CD14-positive monocyte (primary cell): ENCODE measurements around the gene ECPAS. TPM values are rescaled to one million over a fixed set of nuclear protein-coding genes. Genes with fewer than 3 reads are reported as not detected.

ENCODE experiments used
- DNase-seq, 3 donors: peaks; one replicate each; pipeline ENCODE4 v3.0.0-alpha.2; 2011 to 2022
- H2AFZ ChIP-seq: 2 replicates; pipeline ENCODE4 v1.6.0; 2012; ENCODE audit warnings: mild to moderate bottlenecking, low read depth, low read length, inconsistent platforms; ENCODE audit not compliant: insufficient read depth, poor library complexity, severe bottlenecking
- H3K27ac ChIP-seq, 2 donors: 1 replicate in 1 of 2; 2 replicates in 1 of 2; pipeline ENCODE4 v1.5.1; 2012 to 2013; ENCODE audit warnings: low read length in 2 of 2, control low read depth in 1 of 2, inconsistent platforms in 1 of 2, low read depth in 1 of 2, mild to moderate bottlenecking in 1 of 2
- H3K27me3 ChIP-seq, 2 donors: one replicate each; pipeline versions ENCODE4 v1.6.0 to v1.6.1; 2011 to 2013; ENCODE audit warnings: low read length in 2 of 2; ENCODE audit not compliant: control insufficient read depth in 2 of 2, insufficient read depth in 2 of 2
- H3K36me3 ChIP-seq, 2 donors: replicated peaks in 1 of 2; 1 replicate in 1 of 2; 2 replicates in 1 of 2; pipeline versions ENCODE4 v1.5.1 to v1.6.1; 2012 to 2013; ENCODE audit warnings: low read length in 2 of 2, control low read depth in 1 of 2, inconsistent platforms in 1 of 2, mild to moderate bottlenecking in 1 of 2; ENCODE audit not compliant: insufficient read depth in 2 of 2, control insufficient read depth in 1 of 2
- H3K4me1 ChIP-seq, 2 donors: 1 replicate in 1 of 2; 2 replicates in 1 of 2; pipeline versions ENCODE4 v1.5.1 to v1.6.1; 2012 to 2013; ENCODE audit warnings: low read length in 2 of 2, control low read depth in 1 of 2, inconsistent platforms in 1 of 2, mild to moderate bottlenecking in 1 of 2, moderate library complexity in 1 of 2; ENCODE audit not compliant: insufficient read depth in 2 of 2, control insufficient read depth in 1 of 2
- H3K4me2 ChIP-seq: replicated peaks from 2 replicates; pipeline ENCODE3; 2012; ENCODE audit warnings: low read length, moderate library complexity, mild to moderate bottlenecking; ENCODE audit not compliant: poor library complexity, severe bottlenecking; ENCODE audit errors: extremely low read depth
- H3K4me3 ChIP-seq, 3 experiments: fragments of 200-600 bp in 1 of 3; sonication (generic) in 1 of 3; replicated peaks in 1 of 3; 1 replicate in 2 of 3; 2 replicates in 1 of 3; pipeline ENCODE4 v1.5.1; 2011 to 2013; ENCODE audit warnings: low read length in 3 of 3, mild to moderate bottlenecking in 3 of 3, control low read depth in 2 of 3, low read depth in 2 of 3, inconsistent platforms in 1 of 3, moderate library complexity in 1 of 3
- H3K79me2 ChIP-seq: 2 replicates; pipeline ENCODE4 v1.6.0; 2012; ENCODE audit warnings: mild to moderate bottlenecking, control low read depth, inconsistent platforms, low read length, moderate library complexity; ENCODE audit not compliant: insufficient read depth
- H3K9ac ChIP-seq: 2 replicates; pipeline ENCODE4 v1.6.0; 2017; ENCODE audit warnings: low read length, mild to moderate bottlenecking; ENCODE audit not compliant: insufficient read depth, poor library complexity, severe bottlenecking
- H3K9me3 ChIP-seq, 2 donors: replicated peaks in 1 of 2; 1 replicate in 1 of 2; 2 replicates in 1 of 2; pipeline versions ENCODE4 v1.5.1 to v1.6.1; 2012 to 2013; ENCODE audit warnings: low read length in 2 of 2, control low read depth in 1 of 2; ENCODE audit not compliant: control insufficient read depth in 1 of 2, insufficient read depth in 1 of 2
- H4K20me1 ChIP-seq: 2 replicates; pipeline ENCODE4 v1.6.0; 2012; ENCODE audit warnings: mild to moderate bottlenecking, low read length, control low read depth, moderate library complexity; ENCODE audit not compliant: insufficient read depth
- H3K27ac Mint-ChIP-seq, 7 donors: one replicate each; pipeline ENCODE4 v1.8.0; 2020; ENCODE audit warnings: mild to moderate bottlenecking in 7 of 7, mixed read lengths in 7 of 7, moderate library complexity in 6 of 7, inconsistent platforms in 2 of 7
- H3K27me3 Mint-ChIP-seq, 3 donors: one replicate each; pipeline ENCODE4 v1.8.0; 2021 to 2022; ENCODE audit warnings: low read depth in 3 of 3, mild to moderate bottlenecking in 3 of 3, mixed read lengths in 3 of 3, moderate library complexity in 3 of 3, inconsistent platforms in 1 of 3
- H3K36me3 Mint-ChIP-seq, 2 donors: one replicate each; pipeline ENCODE4 v1.8.0; 2020; ENCODE audit warnings: mixed read lengths in 2 of 2, inconsistent platforms in 1 of 2, mild to moderate bottlenecking in 1 of 2
- H3K4me1 Mint-ChIP-seq: one replicate; pipeline ENCODE4 v1.8.0; 2020; ENCODE audit warnings: mild to moderate bottlenecking, mixed read lengths
- H3K4me3 Mint-ChIP-seq, 2 donors: one replicate each; pipeline ENCODE4 v1.8.0; 2020; ENCODE audit warnings: mild to moderate bottlenecking in 2 of 2, mixed read lengths in 2 of 2, moderate library complexity in 1 of 2
- H3K9me3 Mint-ChIP-seq, 7 donors: one replicate each; pipeline ENCODE4 v1.8.0; 2020 to 2022; ENCODE audit warnings: mixed read lengths in 7 of 7, mild to moderate bottlenecking in 6 of 7, moderate library complexity in 6 of 7, inconsistent platforms in 2 of 7
- CTCF ChIP-seq: fragments of 200-600 bp; IDR thresholded peaks from one replicate; pipeline ENCODE4 v1.8.0; 2022; ENCODE audit warnings: antibody characterized with exemption, mild to moderate bottlenecking
- WGBS: methylation state at CpG from one replicate; pipeline ENCODE4 v1.1.5; 2013; ENCODE audit warnings: missing lambda C conversion rate; ENCODE audit not compliant: insufficient coverage; 5-methylcytosine and 5-hydroxymethylcytosine counted together
- intact Hi-C, 2 donors: fragments of 100-400 bp; cut with micrococcal nuclease; formaldehyde crosslinking; loops; one replicate each; pipeline versions ENCODE4 v1.15.0 to v1.15.1; 2023
- polyA plus RNA-seq, 3 donors: library from polyadenylated mRNA; depleted of rRNA in 1 of 3; unstranded in 2 of 3; stranded (reverse) in 1 of 3; fragments of 300-500 nt in 2 of 3; fragments of >200 nt in 1 of 3; fragmentation: Illumina TruSeq in 2 of 3; gene quantifications; 1 replicate in 2 of 3; 2 replicates in 1 of 3; pipeline ENCODE4 v1.2.3, GENCODE V29; 2012 to 2021

The ECPAS gene
- polyA plus RNA-seq, 3 donors = 7.4 to 27.6 (median 15.9) TPM

DNA sequence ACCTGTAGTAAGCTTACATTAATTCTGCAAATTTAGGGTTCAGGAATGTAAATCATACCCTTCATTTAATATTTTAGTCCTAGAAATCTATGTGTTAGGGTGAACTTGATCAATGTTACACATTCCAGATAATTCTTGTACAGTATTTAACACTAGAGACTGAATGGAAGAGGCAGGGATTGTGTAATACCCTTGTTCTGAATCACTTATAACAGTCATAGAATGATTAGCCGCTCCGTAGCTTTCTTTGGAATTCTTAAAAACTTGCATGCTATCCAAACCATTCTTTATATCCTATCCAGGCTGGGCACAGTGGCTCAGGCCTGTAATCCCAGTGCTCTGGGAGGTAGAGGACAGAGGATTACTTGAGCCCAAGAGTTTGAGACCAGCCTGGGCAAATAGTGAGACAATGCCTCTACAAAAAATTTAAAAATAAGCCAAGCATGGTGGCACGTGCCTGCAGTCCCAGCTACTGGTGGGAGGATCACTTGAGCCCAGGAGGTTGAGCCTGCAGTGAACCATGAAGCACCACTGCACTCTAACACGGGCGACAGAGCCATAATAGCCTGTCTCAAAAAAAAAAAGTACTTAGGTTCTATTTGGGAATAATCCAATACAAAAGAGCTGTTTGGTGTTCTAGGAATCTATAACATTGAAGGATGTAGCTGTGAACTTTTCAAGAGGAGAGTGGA lies 49.1 kb upstream of the ECPAS start:
- WGBS = 100% methylated on average over 2 of the region's 5 CpGs
- no peak for TF ChIP-seq CTCF
- H3K36me3 Mint-ChIP-seq = no peaks in the 10 kb centered on the region
- Histone ChIP-seq H2AFZ (no peak overlapping the region), H3K27ac (no peak overlapping the region), H3K9me3 (peaks cover 40 to 67% of the 10 kb centered on the region in 2 donors), H3K27me3 (no peaks in the 10 kb centered on the region), H3K4me2 (no peak overlapping the region), H3K4me1 (no peaks in the 10 kb centered on the region), H4K20me1 (no peaks in the 10 kb centered on the region), H3K79me2 (no peaks in the 10 kb centered on the region), H3K9ac (no peak overlapping the region), H3K4me3 (no peak overlapping the region), H3K36me3 (no peaks in the 10 kb centered on the region)
- DNase-seq = no peak
- no peak overlapping the region for H3K4me3 Mint-ChIP-seq
- intact Hi-C loops = no loop called here
- peaks cover 12 to 66% (median 52%) of the 10 kb centered on the region in 7 donors for H3K9me3 Mint-ChIP-seq
- H3K27me3 Mint-ChIP-seq = peaks cover 0 to 4% (median 2%) of the 10 kb centered on the region in 3 donors
- H3K27ac Mint-ChIP-seq = no peak overlapping the region
- no peaks in the 10 kb centered on the region for H3K4me1 Mint-ChIP-seq

DNA sequence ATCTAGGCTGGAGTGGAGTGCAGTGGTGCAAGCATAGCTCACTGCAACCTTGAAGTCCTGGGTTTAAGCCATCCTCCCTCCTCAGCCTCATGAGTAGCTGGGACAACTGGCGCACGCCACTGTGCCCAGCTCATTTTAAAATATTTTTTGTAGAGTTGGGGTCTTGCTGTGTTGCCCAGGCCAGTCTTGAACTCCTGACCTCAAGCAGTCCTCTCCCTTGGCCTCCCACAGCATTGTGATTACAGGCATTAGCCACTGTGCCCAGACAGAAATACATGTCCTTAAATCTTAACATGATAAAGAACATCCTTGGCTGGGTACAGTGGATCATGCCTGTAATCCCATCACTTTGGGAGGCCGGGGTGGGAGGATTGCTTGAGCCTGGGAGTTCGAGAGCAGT lies 47.5 kb upstream of the ECPAS start:
- Mint-ChIP-seq H3K9me3 (peaks cover 12 to 55% (median 43%) of the 10 kb centered on the region in 7 donors), H3K4me1 (no peaks in the 10 kb centered on the region), H3K27me3 (peaks cover 1 to 8% (median 5%) of the 10 kb centered on the region in 3 donors), H3K27ac (no peak overlapping the region), H3K36me3 (no peaks in the 10 kb centered on the region), H3K4me3 (no peak overlapping the region)
- no peak overlapping the region for H3K4me3 ChIP-seq
- H3K27ac ChIP-seq = no peak overlapping the region
- peaks cover 30 to 53% of the 10 kb centered on the region in 2 donors for H3K9me3 ChIP-seq
- H3K36me3 ChIP-seq = no peaks in the 10 kb centered on the region
- peaks cover 0 to 5% of the 10 kb centered on the region in 2 donors for H3K27me3 ChIP-seq
- H4K20me1 ChIP-seq = no peaks in the 10 kb centered on the region
- intact Hi-C loops = no loop called here
- no peak for TF ChIP-seq CTCF
- no peaks in the 10 kb centered on the region for H3K79me2 ChIP-seq
- H3K4me2 ChIP-seq = no peak overlapping the region
- no CpG with 5 or more reads among the region's 4 CpGs for WGBS
- H3K9ac ChIP-seq = no peak overlapping the region
- no peak overlapping the region for H2AFZ ChIP-seq
- DNase-seq = no peak
- no peaks in the 10 kb centered on the region for H3K4me1 ChIP-seq
